ENCODE data around the gene TBCD.

The TBCD gene

GRCh38 chr17:82859431-82860403, 107.9 kb downstream of the TBCD start:
- peak; percentile 45 for DNase-seq

- no peak for DNase-seq
These were observed 108.9 kb downstream of the TBCD start for GRCh38 chr17:82860606-82861392.

GRCh38 chr17:82861393-82861775, 109.5 kb downstream of the TBCD start:
- DNase-seq, result no peak

GRCh38 chr17:82862191-82862590, 110.3 kb downstream of the TBCD start:
- DNase-seq, result no peak

GRCh38 chr17:82862737-82863382, 111.0 kb downstream of the TBCD start:
- no peak for DNase-seq

GRCh38 chr17:82863383-82863940, 111.6 kb downstream of the TBCD start:
- DNase-seq, result no peak

- peak; percentile 71 for DNase-seq
These were observed 112.3 kb downstream of the TBCD start for GRCh38 chr17:82863941-82864712.

- peak; percentile 40 for DNase-seq
These were observed 112.9 kb downstream of the TBCD start for GRCh38 chr17:82864713-82865248.

- no peak for DNase-seq
These were observed 113.4 kb downstream of the TBCD start for GRCh38 chr17:82865274-82865673.

- DNase-seq, result peak; percentile 32
These were observed 114.0 kb downstream of the TBCD start for GRCh38 chr17:82865774-82866395.

GRCh38 chr17:82866590-82867191, 114.8 kb downstream of the TBCD start:
- peak; percentile 54 for DNase-seq

GRCh38 chr17:82867763-82868325, 116.0 kb downstream of the TBCD start:
- no peak for DNase-seq

GRCh38 chr17:82868715-82869131, 116.9 kb downstream of the TBCD start:
- DNase-seq, result no peak

GRCh38 chr17:82869536-82869935, 117.7 kb downstream of the TBCD start:
- no peak for DNase-seq

GRCh38 chr17:82870091-82870491, 118.2 kb downstream of the TBCD start:
- no peak for DNase-seq

GRCh38 chr17:82870541-82870940, 118.7 kb downstream of the TBCD start:
- DNase-seq, result no peak

- no peak for DNase-seq
These were observed 119.4 kb downstream of the TBCD start for GRCh38 chr17:82871056-82871775.

GRCh38 chr17:82871776-82872561, 120.1 kb downstream of the TBCD start:
- DNase-seq, result no peak

All from NCI-H510A treated with DMSO at 0.1 percent for 48 hours (cell line).